Liver (tissue), 5 donors: Measurements from ENCODE around the gene CALR. TPM values are rescaled to one million over a fixed set of nuclear protein-coding genes. Genes with fewer than 3 reads are reported as not detected.
A peak's percentile ranks its signal among the peaks of the same experiment; 100 is the strongest.

Experiments
- polyA plus RNA-seq, 2 donors: library from polyadenylated mRNA; stranded (reverse) in 1 of 2; unstranded in 1 of 2; fragments of 200-250 nt in 1 of 2; fragments of >200 nt in 1 of 2; fragmentation: Nextera tagmentation in 1 of 2; extraction: Ambion mirVana in 1 of 2; gene quantifications; one replicate each; pipeline versions ENCODE4 v1.2.1 to v1.2.3, GENCODE V29; 2013 to 2015
- small RNA-seq: library from RNA; depleted of rRNA; stranded (forward); fragments of <200 nt; gene quantifications from one replicate; pipeline ENCODE3, GENCODE V24; 2014
- total RNA-seq, 2 donors: library from RNA; depleted of rRNA; stranded (reverse); fragments of >200 nt; gene quantifications; one replicate each; pipeline ENCODE4 v1.2.3, GENCODE V29; 2014
- donor health status: healthy.
- donor health status: healthy.
- donor health status: healthy.

The CALR gene
- total and polyA plus RNA-seq, 4 donors: 618 to 1,316 (median 1,070) TPM

Small RNA genes within 50 kb of the gene (small RNA-seq; reads per million reads assigned to genes)
- gene MIR5695 (0.24 reads per million, percentile 14 among the genes with 10 or more reads in this experiment), gene MIR6515 (not detected)

Other genes with a start within 250 kb of the CALR start
- gene FBXW9, start 242.0 kb upstream of the CALR start, total RNA-seq: 1 to 10 TPM; 2.3 to 2.5 TPM
- gene FBXW9, start 242.0 kb upstream of the CALR start, polyA plus RNA-seq: 1 to 10 TPM; 3.4 to 4.0 TPM
- gene TNPO2, start 214.7 kb upstream of the CALR start, total RNA-seq: 10 to 100 TPM; 19.6 to 22.2 TPM
- gene TNPO2, start 214.7 kb upstream of the CALR start, polyA plus RNA-seq: 10 to 100 TPM in 1 of 2 donors, 1 to 10 TPM in 1; 6.3 to 12.1 TPM
- gene TRIR, start 203.9 kb upstream of the CALR start, total RNA-seq: 10 to 100 TPM; 69.3 to 84.3 TPM
- gene TRIR, start 203.9 kb upstream of the CALR start, polyA plus RNA-seq: 100 to 1,000 TPM; 106 to 169 TPM
- 10 to 100 TPM; 23.4 to 31.0 TPM for gene GET3, start 201.1 kb upstream of the CALR start, total RNA-seq
- 10 to 100 TPM; 22.8 to 44.1 TPM for gene GET3, start 201.1 kb upstream of the CALR start, polyA plus RNA-seq
- not detected for gene BEST2, start 186.8 kb upstream of the CALR start, total RNA-seq
- gene BEST2, start 186.8 kb upstream of the CALR start, polyA plus RNA-seq: not detected
- gene HOOK2, start 163.1 kb upstream of the CALR start, total RNA-seq: 10 to 100 TPM; 11.3 to 36.4 TPM
- gene HOOK2, start 163.1 kb upstream of the CALR start, polyA plus RNA-seq: 10 to 100 TPM; 12.9 to 17.0 TPM
- gene JUNB, start 147.1 kb upstream of the CALR start, total RNA-seq: 10 to 100 TPM; 68.6 to 79.2 TPM
- gene JUNB, start 147.1 kb upstream of the CALR start, polyA plus RNA-seq: 10 to 100 TPM; 32.7 to 44.6 TPM
- 1,000 to 10,000 TPM in 1 of 2 donors, 100 to 1,000 TPM in 1; 222 to 1,737 TPM for gene PRDX2, start 136.8 kb upstream of the CALR start, total RNA-seq
- 100 to 1,000 TPM; 265 to 301 TPM for gene PRDX2, start 136.8 kb upstream of the CALR start, polyA plus RNA-seq
- under 1 TPM in 1 of 2 donors, not detected in 1; 0.33 TPM for gene THSD8, start 136.5 kb upstream of the CALR start, total RNA-seq
- gene THSD8, start 136.5 kb upstream of the CALR start, polyA plus RNA-seq: under 1 TPM; 0.22 to 0.35 TPM
- 10 to 100 TPM in 1 of 2 donors, 1 to 10 TPM in 1; 1.8 to 17.5 TPM for gene RNASEH2A, start 132.0 kb upstream of the CALR start, total RNA-seq
- gene RNASEH2A, start 132.0 kb upstream of the CALR start, polyA plus RNA-seq: 1 to 10 TPM; 2.3 to 4.6 TPM
- gene RTBDN, start 104.0 kb upstream of the CALR start, total RNA-seq: not detected
- not detected for gene RTBDN, start 104.0 kb upstream of the CALR start, polyA plus RNA-seq
- gene MAST1, start 100.1 kb upstream of the CALR start, total RNA-seq: under 1 TPM; 0.08 to 0.19 TPM
- gene MAST1, start 100.1 kb upstream of the CALR start, polyA plus RNA-seq: under 1 TPM; 0.26 to 0.54 TPM
- gene DNASE2, start 57.2 kb upstream of the CALR start, total RNA-seq: 10 to 100 TPM; 11.9 to 13.7 TPM
- gene DNASE2, start 57.2 kb upstream of the CALR start, polyA plus RNA-seq: 10 to 100 TPM; 11.3 to 18.4 TPM
- 100 to 1,000 TPM in 1 of 2 donors, not detected in 1; 234 TPM for gene KLF1, start 51.4 kb upstream of the CALR start, total RNA-seq
- gene KLF1, start 51.4 kb upstream of the CALR start, polyA plus RNA-seq: not detected
- gene GCDH, start 47.4 kb upstream of the CALR start, total RNA-seq: 100 to 1,000 TPM in 1 of 2 donors, 10 to 100 TPM in 1; 65.8 to 118 TPM
- gene GCDH, start 47.4 kb upstream of the CALR start, polyA plus RNA-seq: 10 to 100 TPM; 68.6 to 87.7 TPM
- gene SYCE2, start 19.3 kb upstream of the CALR start, total RNA-seq: under 1 TPM in 1 of 2 donors, not detected in 1; 0.42 TPM
- gene SYCE2, start 19.3 kb upstream of the CALR start, polyA plus RNA-seq: under 1 TPM; 0.07 to 0.43 TPM
- gene FARSA, start 4.9 kb upstream of the CALR start, total RNA-seq: 10 to 100 TPM; 29.8 to 34.0 TPM
- 10 to 100 TPM; 34.7 to 50.1 TPM for gene FARSA, start 4.9 kb upstream of the CALR start, polyA plus RNA-seq
- 100 to 1,000 TPM in 1 of 2 donors, 10 to 100 TPM in 1; 42.9 to 112 TPM for gene RAD23A, start 7.3 kb downstream of the CALR start, total RNA-seq
- gene RAD23A, start 7.3 kb downstream of the CALR start, polyA plus RNA-seq: 10 to 100 TPM; 45.0 to 88.6 TPM
- gene GADD45GIP1, start 18.6 kb downstream of the CALR start, total RNA-seq: 10 to 100 TPM in 1 of 2 donors, 1 to 10 TPM in 1; 8.4 to 22.1 TPM
- 10 to 100 TPM; 23.6 to 54.2 TPM for gene GADD45GIP1, start 18.6 kb downstream of the CALR start, polyA plus RNA-seq
- gene DAND5, start 31.0 kb downstream of the CALR start, total RNA-seq: under 1 TPM in 1 of 2 donors, not detected in 1; 0.23 TPM
- not detected for gene DAND5, start 31.0 kb downstream of the CALR start, polyA plus RNA-seq
- gene NFIX, start 56.9 kb downstream of the CALR start, total RNA-seq: 10 to 100 TPM; 10.3 to 18.4 TPM
- 10 to 100 TPM in 1 of 2 donors, 1 to 10 TPM in 1; 3.3 to 14.8 TPM for gene NFIX, start 56.9 kb downstream of the CALR start, polyA plus RNA-seq
- gene LYL1, start 164.2 kb downstream of the CALR start, total RNA-seq: 10 to 100 TPM in 1 of 2 donors, 1 to 10 TPM in 1; 2.0 to 69.7 TPM
- 1 to 10 TPM in 1 of 2 donors, under 1 TPM in 1; 0.35 to 2.6 TPM for gene LYL1, start 164.2 kb downstream of the CALR start, polyA plus RNA-seq
- 10 to 100 TPM in 1 of 2 donors, 1 to 10 TPM in 1; 8.3 to 15.6 TPM for gene TRMT1, start 178.1 kb downstream of the CALR start, total RNA-seq
- gene TRMT1, start 178.1 kb downstream of the CALR start, polyA plus RNA-seq: 10 to 100 TPM in 1 of 2 donors, 1 to 10 TPM in 1; 9.8 to 13.7 TPM
- 10 to 100 TPM; 16.7 to 18.7 TPM for gene NACC1, start 179.7 kb downstream of the CALR start, total RNA-seq
- gene NACC1, start 179.7 kb downstream of the CALR start, polyA plus RNA-seq: 10 to 100 TPM in 1 of 2 donors, under 1 TPM in 1; 0.86 to 24.7 TPM
- gene STX10, start 211.8 kb downstream of the CALR start, total RNA-seq: 10 to 100 TPM; 15.7 to 23.3 TPM
- gene STX10, start 211.8 kb downstream of the CALR start, polyA plus RNA-seq: 10 to 100 TPM; 19.2 to 32.7 TPM
- gene IER2, start 211.8 kb downstream of the CALR start, total RNA-seq: 10 to 100 TPM; 11.4 to 20.3 TPM
- 10 to 100 TPM; 23.6 to 38.9 TPM for gene IER2, start 211.8 kb downstream of the CALR start, polyA plus RNA-seq